NCI-H82 (cell line): ENCODE data around the gene MPP1.
A peak's percentile ranks its signal among the peaks of the same experiment; 100 is the strongest.

Experiments used
- DNase-seq: peaks from one replicate; lab custom pipeline; 2025; lab: John Stamatoyannopoulos, UW

Gene MPP1

DNA sequence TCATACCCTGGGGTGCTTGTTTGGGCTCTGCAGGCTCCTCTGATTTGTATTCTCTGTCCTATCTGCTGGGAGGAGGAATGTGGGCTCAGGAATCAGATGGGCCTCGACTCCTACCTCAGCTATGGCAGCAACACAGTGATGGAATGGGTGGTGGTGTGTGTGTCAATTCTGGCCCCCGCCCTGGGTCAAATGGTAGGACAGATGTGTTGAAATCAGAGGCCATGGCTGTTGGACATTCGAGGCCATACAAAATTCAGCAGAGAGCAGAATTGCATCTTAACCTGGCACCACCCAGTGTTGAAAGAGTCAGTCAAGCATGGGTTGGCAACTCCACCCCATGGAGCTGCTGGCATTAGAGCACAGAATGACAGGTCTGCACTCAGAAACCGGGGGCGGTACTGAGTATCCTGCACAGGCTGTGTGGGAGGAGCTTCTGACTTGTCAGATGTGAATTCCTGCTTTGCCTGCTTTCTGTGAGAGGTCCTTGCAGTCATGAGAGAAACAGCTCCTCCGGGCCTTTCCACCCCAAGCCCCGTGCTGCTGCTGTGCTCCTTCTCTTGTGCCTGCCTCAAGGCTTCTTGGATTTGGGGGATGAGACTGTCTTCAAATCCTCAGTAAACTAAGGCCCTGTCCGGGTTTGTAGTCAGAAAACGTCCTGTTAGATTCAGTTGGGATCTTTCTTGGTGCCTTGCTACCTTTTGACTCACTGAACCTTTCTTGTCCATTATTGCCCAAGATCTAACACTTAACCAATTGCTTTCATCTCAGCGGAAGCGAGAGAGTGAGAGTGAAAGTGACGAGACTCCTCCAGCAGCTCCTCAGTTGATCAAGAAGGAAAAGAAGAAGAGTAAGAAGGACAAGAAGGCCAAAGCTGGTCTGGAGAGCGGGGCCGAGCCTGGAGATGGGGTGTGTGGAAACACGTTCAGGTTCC, 29.6 kb downstream of the MPP1 start:
- DNase-seq, result peak; percentile 26

GRCh38 chrX:154774622-154775021, 30.7 kb downstream of the MPP1 start:
- DNase-seq, result no peak

GRCh38 chrX:154762537-154763296, 42.6 kb downstream of the MPP1 start, which contains the start of gene DKC1:
Gene DKC1 (plus strand): TSS chrX:154762864. CDS start chrX:154762966, 102 bp downstream.
- peak; percentile 99 for DNase-seq

GRCh38 chrX:154761977-154762536, 43.2 kb downstream of the MPP1 start:
- peak; percentile 68 for DNase-seq

DNA sequence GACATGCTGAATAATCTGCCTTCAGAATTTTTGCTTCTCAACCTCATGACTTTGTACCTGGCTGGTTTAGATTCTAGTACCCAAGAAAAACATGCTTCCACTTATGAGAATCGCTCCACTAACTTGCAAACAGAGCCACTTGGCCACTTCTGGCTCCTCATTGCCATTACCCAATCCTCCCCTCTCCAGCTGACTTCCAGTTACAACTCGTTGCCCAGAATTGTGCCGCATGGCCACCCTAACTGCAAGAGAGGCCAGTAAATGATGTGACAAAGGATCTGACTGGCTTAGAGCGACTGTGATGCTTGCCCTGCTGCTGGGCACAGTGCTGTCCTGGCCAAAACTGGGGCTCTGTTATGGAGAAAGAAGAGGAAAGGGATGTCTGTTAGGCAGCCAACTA, 46.6 kb downstream of the MPP1 start:
- DNase-seq, result no peak

DNA sequence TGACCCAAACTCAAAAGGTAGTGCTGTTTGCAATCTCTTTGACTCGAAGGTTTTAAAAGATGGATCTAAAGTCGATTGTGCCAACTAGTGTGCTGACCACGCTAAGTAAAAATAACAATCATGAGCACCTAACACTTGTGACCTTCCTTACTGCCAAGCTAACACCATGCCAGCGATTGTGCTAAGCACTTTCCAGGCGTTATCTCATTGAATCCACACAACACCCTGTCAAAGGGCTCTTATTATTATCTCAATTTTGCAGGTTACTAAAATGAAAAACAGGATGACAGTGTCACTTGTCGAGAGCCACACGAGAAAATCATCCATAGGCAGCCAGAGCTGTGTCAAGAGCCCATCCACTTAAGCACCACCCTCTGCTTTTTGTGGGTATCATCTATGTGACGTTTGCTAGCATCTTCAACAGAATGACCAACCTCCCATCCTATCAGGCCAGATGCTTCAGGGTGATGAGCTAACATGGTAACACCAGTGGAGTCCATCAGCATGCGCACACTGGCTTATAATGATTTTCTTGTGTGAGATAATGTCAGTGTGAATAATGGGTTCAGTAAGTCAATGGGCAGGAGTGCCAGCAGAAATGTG, 53.5 kb downstream of the MPP1 start:
- peak; percentile 50 for DNase-seq

- DNase-seq, result no peak
Measured at GRCh38 chrX:154751203-154751668, 54.0 kb downstream of the MPP1 start.

GRCh38 chrX:154750301-154751202, 54.7 kb downstream of the MPP1 start, which contains the start of gene GAB3:
Gene GAB3 (minus strand): TSS chrX:154751077. CDS start chrX:154751025, 52 bp downstream.
- DNase-seq, result peak; percentile 61

DNA sequence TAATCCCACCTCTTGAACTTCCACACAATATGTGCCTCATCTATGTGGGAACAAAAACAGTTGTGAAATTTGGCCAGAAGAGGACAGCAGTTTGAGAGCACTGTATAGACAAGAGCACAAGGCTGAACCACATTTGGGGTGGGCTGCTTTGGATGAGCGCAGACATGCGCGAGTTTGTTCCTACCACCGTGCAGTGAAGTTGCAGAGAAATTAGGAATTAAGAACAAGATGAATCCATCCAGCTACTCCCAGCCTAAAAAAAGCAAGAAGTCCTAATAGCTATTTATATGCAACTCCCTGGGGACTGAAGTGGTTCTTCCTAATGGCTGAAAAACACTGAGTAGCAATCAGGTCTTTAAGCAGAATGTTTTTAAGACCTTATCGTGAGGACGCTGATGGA, 55.4 kb downstream of the MPP1 start:
- peak; percentile 32 for DNase-seq

GRCh38 chrX:154748712-154749339, 56.5 kb downstream of the MPP1 start:
- peak; percentile 79 for DNase-seq

DNA sequence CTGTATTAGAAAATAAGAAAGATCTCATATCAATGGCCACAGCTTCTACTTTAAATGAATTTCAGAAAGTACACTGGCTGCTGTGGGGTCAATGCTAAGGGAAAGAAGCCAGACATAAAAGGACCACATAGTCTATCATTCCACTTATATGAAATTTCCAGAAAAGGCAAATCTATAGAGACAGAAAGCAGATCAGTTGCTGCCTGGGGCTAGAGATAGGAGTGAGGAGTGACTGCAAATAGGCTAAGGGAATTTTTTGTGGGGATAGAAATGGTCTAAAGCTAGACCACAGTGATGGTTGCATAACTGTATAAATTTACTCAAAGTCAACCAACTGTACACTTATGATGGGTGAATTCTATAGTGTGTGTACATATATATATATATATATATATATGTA, 62.7 kb downstream of the MPP1 start:
- no peak for DNase-seq

GRCh38 chrX:154739952-154740465, 65.3 kb downstream of the MPP1 start:
- no peak for DNase-seq

- no peak for DNase-seq
Measured at GRCh38 chrX:154738011-154738738, 67.1 kb downstream of the MPP1 start.

GRCh38 chrX:154737136-154737535, 68.1 kb downstream of the MPP1 start:
- no peak for DNase-seq

GRCh38 chrX:154735695-154736393, 69.4 kb downstream of the MPP1 start:
- no peak for DNase-seq

DNA sequence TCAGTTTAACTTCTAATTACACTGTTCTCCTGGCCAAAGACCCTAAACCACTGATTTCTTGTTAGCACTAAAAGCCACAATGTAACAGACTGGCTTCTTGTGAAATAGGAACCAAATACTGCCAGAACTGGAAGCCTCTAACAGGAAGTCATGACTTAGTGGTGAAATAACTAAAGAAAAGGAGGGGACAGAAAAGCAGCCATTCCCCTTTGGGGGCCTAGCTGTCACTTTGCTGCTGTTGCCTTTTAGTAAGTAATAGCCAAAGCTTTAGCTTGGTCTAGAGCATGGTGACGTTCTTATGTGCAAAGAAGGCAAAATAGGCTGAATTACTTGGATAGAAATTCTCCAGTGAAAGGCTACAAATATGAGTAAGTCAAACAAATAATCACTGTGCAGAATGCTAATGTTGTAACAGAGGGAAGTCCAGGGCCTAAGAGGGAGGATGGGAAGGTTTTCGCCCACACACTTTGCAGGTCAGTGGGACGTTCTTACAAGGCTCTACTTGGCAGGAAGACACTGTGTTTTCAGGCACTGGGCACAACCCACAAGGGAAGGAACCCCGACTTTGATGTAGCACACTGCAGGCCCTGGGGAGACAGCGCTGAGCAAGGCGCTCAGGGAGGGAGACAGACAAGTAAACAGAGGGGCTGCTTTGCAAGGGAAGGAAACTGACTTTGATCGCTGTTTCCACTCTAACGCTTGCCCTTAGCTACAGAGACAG, 71.1 kb downstream of the MPP1 start:
- no peak for DNase-seq

DNA sequence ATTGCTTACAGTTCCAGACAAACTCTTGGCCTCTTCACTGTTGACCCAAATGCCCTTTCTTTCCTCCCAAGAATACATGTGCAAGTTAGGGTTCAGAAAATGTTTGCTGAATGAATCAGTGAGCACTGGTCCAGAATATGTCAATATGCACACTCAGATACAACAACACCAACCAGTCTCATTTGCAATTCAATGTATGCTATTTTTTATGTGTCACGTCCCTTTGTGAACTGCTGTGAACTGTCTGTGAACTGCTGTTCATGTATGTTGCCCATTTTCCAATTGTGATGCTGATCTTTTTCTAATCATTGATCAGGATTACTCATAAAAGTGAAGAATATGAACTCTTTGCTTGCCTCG, 72.2 kb downstream of the MPP1 start:
- DNase-seq, result no peak

DNA sequence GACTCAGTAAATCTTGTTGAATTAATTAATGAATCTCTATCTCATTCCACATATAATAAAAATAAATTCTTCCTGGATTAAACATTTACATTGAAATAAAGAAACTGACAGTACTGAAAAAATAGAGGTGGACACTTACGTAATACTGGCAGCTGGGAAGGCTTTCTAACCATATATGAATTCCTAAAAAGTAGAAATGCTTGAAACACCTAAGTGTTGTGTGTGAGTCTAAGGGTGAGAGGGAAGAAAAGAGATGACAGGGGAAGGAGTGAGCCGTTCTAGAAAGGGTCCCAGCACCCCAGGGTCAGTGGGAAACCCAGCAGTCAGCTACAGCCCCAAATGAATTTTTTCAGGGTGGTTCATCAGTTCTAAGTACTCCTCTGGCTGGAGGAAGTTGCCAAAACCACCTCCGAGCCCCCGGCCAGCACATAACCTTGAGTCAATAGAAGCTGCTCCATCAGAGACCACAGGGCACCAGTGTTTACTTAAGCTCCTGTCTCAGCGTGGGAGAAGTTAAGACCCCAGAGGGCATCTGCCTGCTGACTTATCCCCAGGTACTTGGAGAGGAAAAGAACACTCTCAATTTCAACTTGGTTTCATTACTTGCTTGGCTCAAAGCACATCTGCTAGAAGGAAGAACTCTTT, 72.7 kb downstream of the MPP1 start:
- peak; percentile 2 for DNase-seq
